ENCODE data around the gene ZNF37A. TPM values are rescaled to one million over a fixed set of nuclear protein-coding genes. Genes with fewer than 3 reads are reported as not detected.

The ZNF37A gene
- polyA plus RNA-seq, 1 of the 3 experiments (the other 2 are of a cell fraction) = 5.4 TPM

Small RNAs within 50 kb of the gene (small RNA-seq; reads per million reads assigned to genes)
- gene AL117339.2 = 0 reads per million in 7 experiments
- gene AL161931.1 = 0 reads per million in 7 experiments
- 0 to 0.13 (median 0) reads per million in 7 experiments for gene FXYD6P2

Other genes with a start within 250 kb of the ZNF37A start
- 6.5 and 11.3 TPM in 2 replicates for gene ZNF248, start 236.7 kb upstream of the ZNF37A start, polyA plus RNA-seq (2012; rRNA removed)
- gene ZNF25, start 117.7 kb upstream of the ZNF37A start, polyA plus RNA-seq (2012; rRNA removed) = 3.6 and 5.6 TPM in 2 replicates
- gene ZNF33A, start 83.7 kb upstream of the ZNF37A start, polyA plus RNA-seq (2012; rRNA removed) = 5.7 and 7.5 TPM in 2 replicates

Data from SK-N-SH (cell line).